H4 (cell line): ENCODE measurements around the gene FAM120B. TPM values are rescaled to one million over a fixed set of nuclear protein-coding genes. Genes with fewer than 3 reads are reported as not detected.
"Not testable (repeated sequence)": the region's sequence is repeated elsewhere in the genome, so short reads cannot be mapped to it uniquely, and the experiment has no call there.

Experiments
- DNase-seq: peaks from one replicate; pipeline ENCODE4 v3.0.0-alpha.2; 2015; ENCODE audit warnings: low spot score
- total RNA-seq: library from RNA; depleted of rRNA; stranded (reverse); fragments of >200 nt; shearing (Covaris generic); gene quantifications from 2 replicates; pipeline ENCODE4 v1.2.3, GENCODE V29; 2014; rRNA removed

The FAM120B gene, protein sequence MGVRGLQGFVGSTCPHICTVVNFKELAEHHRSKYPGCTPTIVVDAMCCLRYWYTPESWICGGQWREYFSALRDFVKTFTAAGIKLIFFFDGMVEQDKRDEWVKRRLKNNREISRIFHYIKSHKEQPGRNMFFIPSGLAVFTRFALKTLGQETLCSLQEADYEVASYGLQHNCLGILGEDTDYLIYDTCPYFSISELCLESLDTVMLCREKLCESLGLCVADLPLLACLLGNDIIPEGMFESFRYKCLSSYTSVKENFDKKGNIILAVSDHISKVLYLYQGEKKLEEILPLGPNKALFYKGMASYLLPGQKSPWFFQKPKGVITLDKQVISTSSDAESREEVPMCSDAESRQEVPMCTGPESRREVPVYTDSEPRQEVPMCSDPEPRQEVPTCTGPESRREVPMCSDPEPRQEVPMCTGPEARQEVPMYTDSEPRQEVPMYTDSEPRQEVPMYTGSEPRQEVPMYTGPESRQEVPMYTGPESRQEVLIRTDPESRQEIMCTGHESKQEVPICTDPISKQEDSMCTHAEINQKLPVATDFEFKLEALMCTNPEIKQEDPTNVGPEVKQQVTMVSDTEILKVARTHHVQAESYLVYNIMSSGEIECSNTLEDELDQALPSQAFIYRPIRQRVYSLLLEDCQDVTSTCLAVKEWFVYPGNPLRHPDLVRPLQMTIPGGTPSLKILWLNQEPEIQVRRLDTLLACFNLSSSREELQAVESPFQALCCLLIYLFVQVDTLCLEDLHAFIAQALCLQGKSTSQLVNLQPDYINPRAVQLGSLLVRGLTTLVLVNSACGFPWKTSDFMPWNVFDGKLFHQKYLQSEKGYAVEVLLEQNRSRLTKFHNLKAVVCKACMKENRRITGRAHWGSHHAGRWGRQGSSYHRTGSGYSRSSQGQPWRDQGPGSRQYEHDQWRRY
- total RNA-seq: 4.8 and 5.6 TPM in 2 replicates

DNA sequence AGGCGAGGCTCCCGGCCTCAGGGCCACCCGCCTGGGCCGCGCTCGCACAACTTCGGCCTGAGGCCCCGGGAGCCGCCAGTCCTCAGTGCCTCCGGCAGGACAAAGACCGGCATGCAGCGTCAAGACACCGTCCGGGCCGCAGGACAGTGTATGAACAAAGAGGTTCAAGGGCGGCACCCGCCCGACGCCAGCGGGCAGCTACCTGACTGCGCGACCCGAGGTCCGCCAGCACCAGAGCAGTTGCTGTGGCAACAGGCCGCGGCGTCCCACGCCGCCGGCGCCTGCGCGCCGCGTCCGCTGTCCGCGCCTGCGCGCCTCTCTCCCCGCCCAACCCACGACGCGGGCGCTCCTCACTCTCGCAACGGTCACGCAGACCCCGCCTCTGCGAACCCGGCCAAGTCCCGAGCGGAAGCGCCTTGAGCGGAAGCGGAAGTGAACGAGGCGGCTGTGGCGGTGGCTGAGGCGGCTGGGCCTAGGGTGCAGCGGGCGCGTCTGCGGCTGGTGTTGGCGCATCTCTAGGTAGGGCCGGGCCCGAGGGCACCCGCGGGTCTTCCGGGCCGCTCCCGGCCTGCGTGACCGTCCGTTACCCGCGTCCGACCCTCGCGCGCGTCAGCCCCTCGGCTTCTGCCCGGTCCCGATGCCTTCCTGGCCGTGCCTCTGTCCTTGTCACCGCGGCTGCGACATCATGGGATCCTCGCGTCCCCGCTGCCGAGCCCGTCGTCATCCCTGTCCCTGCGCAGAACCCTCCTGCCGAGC lies at the start of gene FAM120B:
TSS of gene FAM120B (plus strand) at position 435 of the 756 bp plus-strand sequence. CDS start 10,633 bp downstream, outside the sequence.
- peak; percentile 84 for DNase-seq

DNA sequence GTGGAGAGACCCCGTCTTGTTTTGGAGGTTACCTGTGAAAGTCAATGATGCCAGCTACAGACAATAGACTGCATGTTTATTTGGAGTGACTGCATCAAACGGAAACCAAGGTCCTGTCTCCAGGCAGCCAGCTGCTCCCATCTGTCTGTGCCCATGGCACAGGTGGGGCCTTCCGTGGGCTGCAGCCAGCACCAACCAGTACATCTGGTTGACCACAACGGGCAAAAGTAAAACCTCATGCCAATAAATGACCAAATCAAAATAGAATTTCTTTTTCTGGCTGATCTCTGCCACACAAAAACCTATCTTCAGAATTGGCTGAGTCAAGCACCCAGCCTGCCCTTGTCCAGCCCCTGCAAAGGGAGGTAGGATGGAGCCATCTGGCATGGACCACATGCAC lies 49.2 kb upstream of the FAM120B start:
- no peak for DNase-seq

DNA sequence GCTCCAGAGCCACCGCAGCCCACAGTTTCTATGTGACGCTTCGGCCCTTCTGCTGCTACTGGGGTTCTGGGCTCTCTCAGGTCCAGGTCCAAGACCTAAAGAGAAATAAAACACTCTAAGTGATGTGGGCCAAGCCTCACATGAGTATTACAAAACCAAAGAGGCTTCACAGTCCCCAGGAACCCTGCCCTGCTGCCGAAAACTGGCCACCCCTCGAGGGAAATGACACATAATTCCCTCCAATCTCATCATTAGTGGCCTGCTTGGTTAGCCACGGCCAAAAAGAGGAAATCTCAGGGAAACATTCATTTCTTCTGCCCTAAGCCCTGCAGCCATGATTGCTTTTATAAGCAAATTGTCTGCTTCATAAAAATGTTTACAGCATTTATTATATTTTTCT lies 48.2 kb upstream of the FAM120B start:
- DNase-seq: no peak

DNA sequence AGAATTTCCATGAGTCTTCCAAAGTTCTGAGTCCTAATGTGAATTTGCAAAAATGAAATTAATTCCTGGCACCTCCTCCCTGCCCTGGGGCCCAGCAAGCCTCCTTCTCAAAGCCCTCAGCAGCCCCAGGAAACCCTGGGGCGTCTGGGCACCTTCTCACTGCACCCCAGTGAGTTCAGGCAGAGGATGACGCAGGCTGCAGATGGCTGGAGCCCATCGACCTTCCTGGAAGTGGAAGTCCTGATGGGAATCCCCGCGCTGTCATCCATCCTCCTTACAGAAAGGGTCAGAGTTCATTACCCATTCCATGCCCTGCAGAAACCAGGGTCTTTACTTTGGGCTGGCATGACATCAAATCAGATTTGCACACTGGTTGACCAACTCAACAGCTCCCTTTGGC lies 47.3 kb upstream of the FAM120B start:
- no peak for DNase-seq

DNA sequence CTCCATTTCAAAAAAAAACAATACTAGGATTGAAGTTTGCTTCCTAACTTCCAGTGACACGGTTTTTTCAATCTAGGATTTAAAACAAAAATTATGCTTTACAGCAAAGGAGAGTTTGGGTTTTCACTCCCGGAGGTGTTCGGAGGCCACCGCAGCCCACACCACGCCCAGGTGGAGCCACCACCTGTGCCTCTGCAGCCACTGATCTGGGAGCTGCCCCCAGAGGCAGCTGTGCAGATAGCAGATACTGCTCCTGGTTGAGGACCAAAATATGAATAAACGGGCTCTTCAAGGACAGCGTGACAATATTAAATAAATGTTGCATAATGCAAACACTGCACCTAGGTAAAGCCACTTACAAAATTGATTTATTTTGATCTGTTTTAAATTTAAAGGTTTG lies 45.9 kb upstream of the FAM120B start:
- DNase-seq: no peak

DNA sequence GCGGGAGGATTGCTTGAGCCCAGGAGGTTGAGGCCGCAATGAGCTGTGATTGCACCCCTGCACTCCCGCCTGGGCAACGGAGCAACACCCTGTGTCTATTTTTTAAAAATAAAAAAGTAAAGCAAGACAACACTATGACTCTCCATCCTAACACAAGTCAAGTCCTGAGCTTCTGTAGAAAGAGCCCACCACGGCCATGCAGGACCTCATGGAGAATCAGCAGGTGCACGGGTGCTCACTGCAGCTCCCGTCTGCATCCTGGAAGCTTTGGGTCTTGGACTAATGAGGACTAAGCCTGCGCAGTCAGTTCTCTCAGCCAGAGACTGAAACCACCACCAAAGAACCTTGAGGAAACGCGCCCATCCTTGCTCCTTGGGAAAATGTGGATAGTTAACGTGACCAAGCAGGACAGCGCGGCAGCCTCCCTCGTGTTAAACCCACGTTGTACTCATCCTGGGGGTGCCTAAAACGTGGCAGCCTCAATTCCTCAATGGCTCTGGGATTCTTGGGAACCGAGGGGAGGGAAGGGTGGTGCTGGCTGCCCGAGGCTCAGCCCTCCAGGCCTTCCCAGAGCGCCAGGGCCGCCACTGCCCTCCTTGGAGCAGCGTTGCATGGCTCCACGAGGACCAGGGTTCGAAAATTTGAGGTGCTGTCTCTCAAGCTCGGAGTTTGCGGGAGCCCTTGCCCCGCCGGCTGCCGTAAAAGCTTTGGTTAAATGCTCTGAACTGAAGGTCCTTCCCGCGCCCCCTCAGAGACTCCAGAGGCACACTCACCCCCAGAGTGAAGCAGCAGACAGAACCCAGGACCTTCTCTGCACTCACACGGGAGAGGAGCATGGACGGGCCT lies 44.7 kb upstream of the FAM120B start:
- no peak for DNase-seq

DNA sequence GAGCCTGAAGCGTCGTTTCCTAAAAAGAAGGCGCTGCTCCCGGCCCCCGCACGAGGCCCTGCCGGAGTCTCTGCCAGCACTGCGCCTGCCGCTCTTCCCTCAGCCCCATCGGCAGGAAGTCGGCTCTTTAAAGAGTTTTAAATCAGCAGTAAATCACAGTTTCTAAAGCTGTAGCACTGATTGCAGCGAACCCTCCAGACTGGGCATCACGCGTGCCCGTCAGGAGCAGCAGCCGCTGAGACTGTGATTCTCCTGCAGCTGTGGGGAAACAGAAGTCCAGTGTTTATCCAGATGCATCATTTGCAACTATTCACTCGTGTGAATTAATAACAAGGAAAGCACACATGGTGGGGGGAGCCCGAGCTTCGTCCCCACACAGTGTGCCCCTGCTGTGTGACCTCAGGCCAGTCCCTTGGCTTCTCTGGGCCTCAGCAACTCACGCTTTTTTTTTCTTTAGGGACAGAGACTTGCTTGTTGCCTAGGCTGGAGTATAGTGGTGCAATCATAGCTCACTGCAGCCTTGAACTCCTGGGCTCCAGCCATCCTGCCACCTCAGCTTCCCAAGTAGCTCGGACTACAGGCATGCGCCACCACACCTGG lies 44.0 kb upstream of the FAM120B start:
- DNase-seq: no peak

DNA sequence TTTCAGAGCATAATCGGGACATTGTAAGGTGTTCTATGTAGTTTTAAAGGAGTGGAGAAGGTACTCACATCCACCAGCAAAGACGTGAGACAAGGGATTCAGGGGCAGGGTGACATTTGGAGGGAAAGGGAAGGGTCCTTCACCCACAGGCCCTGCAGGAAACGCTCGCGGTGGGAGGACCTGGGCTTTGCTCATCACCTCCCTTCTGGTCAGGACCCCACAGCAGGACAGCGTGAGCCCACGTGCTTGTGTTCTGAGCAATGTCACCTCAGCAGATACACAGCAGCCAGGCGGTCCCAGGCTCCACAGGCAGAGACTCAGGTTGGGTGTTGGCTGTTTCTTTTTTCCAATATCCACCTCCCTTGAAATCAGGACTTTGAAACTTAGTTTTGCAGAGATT lies 43.1 kb upstream of the FAM120B start:
- no peak for DNase-seq

DNA sequence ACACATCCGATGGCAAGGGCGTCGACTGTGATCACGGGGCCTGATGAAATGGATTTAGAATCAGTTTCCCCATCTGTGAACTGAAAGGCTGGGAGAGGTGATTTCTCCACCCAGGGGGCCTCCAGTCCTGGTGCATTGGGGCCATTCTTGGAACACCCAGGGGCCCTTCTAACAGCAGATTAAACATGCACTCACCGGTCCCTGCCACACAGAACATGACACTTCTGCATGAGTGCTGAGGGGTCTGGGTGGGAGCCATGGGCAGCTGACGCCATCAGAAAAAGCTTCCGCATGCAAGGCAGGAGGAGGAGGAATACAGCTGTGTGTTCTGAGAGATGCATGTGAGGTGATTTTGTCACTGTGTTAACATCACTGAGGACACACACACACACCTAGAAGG lies 42.5 kb upstream of the FAM120B start:
- no peak for DNase-seq

DNA sequence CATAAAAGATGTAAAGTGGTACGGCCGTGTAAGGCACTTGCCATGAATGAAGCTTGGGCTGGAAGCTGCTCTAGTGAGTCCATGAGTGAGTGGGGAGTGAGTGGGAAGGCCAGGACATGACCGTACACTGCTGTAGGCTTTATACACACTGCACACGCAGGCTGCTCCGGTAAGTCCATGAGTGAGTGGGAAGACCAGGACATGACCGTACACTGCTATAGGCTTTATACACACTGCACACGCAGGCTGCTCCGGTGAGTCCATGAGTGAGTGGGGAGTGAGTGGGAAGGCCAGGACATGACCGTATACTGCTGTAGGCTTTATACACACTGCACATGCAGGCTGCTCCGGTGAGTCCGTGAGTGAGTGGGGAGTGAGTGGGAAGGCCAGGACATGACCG lies 41.9 kb upstream of the FAM120B start:
- not testable (repeated sequence) for DNase-seq

DNA sequence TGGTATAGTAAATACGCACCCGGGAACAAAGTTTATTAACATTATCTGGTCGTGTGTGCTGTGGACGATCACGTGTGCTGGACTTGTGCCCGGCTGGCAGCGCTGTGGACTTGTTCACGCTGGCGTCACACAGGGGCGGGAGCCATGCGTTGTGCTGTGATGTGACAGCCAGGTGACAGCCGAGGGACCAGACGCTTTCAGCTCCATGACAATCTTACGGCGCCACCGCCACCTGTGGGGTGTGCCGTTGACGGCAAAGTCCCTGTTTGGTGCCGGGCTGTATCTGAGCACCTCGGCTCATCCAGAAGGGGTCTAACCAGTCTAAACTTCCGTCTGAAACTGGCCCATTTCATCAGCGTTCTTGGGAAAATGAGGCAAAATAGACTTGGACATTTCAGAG lies 40.9 kb upstream of the FAM120B start:
- DNase-seq: no peak

DNA sequence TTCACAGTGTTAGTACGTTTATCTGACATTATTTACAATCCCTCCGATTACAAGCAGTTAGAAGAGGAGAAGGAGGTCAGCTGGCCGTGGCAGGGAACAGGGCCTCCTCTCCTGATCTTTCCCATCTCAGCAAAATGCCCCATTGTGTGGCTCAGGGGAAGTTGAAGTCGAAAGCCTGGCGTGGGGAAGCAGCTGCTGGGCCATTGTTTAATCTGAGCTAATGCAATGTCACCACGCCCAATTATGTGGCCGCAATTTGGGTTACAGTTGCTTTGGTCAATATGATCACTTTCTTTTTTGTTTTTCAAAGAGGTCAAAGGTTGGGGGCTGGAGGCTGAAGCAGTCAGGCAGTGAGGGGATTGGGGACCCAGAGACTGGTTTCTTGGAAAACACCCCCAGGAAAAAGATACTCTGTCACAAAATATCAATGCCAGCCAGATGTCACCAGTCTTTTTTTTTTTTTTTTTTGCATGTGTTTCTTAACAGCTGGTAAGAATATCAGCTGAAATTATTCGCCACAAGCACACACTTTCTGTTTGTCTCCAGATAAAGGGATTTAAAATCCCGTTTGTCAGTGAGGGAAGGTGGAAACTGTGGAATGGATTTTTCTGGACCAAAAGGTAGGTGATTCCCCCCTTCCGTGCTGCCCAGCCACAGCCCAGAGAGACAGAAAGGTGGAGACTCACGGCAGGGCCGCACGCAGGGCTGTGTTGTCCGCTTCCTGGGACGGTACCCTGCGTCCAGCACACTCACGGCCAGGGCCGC lies 40.3 kb upstream of the FAM120B start:
- DNase-seq: no peak

DNA sequence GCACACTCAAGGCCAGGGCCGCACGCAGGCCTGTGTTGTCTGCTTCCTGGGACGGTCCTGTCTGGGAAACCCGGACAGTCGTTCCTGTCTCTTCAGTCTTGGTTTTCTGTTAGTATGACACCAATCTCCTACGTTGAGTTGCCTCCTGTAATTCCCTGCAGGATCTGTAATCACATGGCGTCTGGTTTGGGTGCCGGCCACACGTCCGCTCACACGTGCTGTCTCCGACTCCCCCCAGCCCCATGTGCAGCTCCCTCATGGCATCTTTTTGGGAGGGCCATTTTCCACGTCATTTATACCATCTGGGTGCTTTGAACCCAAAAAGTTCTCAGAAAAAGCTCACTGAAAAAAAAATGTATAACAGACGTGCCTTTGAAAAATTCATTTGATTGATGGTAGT lies 38.9 kb upstream of the FAM120B start:
- no peak for DNase-seq

DNA sequence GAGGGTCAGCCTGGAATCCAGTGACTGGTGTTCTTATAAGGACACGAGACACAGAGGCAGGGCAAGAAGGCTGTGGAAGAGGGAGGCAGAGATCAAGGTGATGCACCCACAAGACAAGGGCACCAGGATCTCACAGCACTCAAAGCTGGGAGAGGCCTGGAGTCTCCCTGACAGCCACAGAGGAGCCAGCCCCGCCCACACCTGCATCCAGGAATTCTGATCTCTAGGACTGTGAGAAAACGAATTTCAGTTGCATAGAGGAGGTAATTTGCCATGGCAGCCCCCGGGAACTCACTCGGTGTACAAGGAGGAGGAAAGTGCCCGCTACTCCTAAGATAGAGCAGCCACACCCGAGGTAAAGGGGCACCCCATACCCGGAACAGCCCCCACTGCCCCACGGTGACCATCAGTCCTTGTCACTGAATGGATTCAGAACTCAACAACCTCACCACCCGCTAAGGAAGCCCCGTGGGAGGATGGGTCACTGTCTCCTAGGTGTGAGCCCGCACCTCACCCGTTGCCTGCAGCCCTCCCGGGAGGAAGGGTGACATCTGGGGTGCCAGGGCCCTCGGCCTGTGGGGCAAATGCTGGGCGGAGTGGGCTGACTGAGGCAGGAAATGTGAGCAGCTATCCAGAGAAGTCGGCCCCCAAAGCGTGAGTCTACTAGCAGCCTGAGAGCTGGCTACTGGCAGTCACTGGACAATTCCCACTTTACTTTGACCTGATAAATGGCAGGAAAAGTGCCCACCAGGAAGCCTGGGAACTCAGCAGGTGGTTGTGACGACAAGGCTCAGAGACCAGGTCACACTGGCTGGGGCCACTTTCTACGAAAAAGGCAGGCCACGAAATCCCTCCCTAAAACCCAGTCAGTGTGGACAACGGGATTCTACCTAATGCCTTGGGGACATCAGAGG lies 38.1 kb upstream of the FAM120B start:
- DNase-seq: no peak

DNA sequence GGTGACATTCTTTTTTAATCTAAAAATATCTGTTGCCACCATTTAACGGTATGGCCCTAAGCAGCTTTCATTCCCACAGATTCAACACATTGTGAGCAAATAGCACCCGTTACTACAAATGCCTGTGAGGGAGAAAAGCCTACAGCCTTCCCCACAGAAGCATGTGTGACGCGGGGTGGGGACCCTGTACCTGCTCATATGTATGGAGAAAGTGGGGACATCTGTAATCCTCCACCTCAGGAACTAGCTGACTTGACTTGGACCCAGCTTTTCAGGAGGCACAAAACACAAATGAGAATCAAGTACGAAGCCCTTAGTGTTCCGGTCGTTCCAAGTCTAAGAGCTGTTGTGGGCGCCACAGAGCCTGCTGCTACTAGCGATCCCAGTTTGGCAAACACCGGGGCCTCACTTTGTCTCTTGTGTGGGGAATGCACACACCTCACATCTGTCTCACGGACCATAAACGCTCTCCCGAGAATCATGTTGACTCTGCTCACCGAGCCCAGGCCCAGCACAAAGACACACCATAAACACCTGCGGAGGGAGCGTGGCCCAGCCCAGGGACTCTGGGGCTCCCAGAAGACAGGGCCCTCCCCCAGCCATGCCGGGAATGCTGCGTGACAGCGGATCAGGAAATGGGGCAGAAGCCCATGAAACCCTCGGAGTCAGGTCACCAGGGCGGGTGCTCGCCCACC lies 37.3 kb upstream of the FAM120B start:
- DNase-seq: no peak

DNA sequence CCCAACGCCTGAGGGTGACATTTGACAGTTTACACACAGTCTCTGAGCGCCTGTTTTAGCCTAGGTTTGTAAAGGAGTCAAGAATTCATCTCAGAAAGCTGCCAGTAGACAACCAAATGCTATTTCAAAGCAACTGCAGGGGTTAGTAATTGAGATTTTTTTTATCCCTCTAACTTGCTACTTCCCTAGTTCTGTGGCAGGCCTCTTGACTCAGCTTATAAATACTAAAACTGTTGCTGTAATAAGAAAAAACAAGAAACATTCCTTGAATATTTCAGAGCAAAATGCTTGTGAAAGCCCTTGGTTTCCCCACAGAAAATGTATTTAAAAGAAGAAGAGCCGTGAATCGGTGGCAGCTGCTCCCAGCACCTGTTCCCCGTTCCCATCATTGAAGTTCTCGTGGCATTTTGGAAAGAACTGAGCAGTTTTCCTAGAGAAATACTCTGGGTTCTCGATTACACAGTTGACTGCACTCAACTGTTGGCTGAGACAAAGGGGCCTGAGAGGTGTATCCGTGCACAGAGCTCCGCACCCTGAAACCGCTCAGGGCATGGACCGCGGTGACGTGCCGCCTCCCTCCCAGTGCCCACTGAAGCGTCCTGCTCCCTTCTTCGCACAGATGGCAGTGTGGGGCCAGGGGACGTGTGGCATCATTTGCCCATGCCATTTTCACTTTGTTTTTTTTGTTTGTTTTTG lies 36.6 kb upstream of the FAM120B start:
- no peak for DNase-seq

DNA sequence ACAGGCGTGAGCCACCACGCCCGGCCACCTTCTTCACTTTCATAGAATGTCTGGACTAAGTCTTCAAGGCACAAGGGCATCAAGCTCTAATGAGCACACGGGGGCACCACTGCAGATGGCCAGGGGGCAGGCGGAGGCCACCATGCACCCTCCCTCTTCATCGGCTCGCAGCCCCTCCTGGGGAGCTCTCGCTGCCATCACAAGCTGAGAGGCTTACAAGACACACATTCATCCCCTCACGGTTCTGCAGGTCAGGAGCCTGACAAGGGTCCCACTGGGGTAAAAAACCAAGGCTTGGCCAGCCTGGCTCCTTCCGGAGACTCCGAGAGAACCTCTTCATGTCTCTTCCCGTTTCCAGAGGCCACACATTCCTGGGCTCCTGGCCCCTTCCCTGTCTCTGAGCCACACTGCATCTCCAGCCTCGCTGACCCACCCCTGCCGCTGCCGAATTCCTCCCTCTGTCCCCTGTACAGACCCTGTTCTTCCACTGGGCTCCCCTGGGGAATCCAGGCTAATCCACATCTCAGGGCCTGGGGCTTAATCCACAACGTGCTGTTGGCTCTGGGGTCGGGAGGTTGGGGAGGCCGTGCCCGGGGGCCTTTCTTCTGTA lies 35.5 kb upstream of the FAM120B start:
- no peak for DNase-seq
